ENCODE results near the gene MCC.

MCC gene

GRCh38 chr5:113064806-113065205 is 423.4 kb downstream of the MCC start:
- Histone ChIP-seq H3K79me2 (ENCODE audit: insufficient read depth, low read length) (no peaks in the 10 kb centered on the region), H3K9me3 (ENCODE audit: insufficient read depth, low read length) (no peaks in the 10 kb centered on the region), H3K4me2 (ENCODE audit: low read depth, low read length, poor library complexity, severe bottlenecking) (no peak overlapping the region), H3K27ac (ENCODE audit: low read depth, low read length) (no peak overlapping the region), H3K4me3 (ENCODE audit: insufficient read depth, low read length, poor library complexity, severe bottlenecking) (no peak overlapping the region), H3K36me3 (ENCODE audit: low read length) (no peaks in the 10 kb centered on the region), H4K20me1 (ENCODE audit: low read depth, low read length) (no peaks in the 10 kb centered on the region), H3K9me2 (replicated peaks; ENCODE audit: insufficient read depth, low read length) (no peaks in the 10 kb centered on the region), H3F3A (ENCODE audit: insufficient read depth) (no peaks in the 10 kb centered on the region), H3K27me3 (ENCODE audit: low read length) (no peaks in the 10 kb centered on the region), H3K9ac (ENCODE audit: low read length) (no peak overlapping the region), H2AFZ (ENCODE audit: low read depth, low read length, severe bottlenecking) (no peak overlapping the region)
- TF ChIP-seq CTCF (IDR thresholded peaks at IDR 0.05; ENCODE audit: insufficient read depth, low read length, poor library complexity, severe bottlenecking), result no peak
- no peak for TF ChIP-seq EZH2phosphoT487 (conservative IDR thresholded peaks at IDR 0.05; ENCODE audit: low read length)

- Histone ChIP-seq H3K36me3 (ENCODE audit: low read length) (no peaks in the 10 kb centered on the region), H3K27me3 (ENCODE audit: low read length) (no peaks in the 10 kb centered on the region), H3K4me3 (ENCODE audit: insufficient read depth, low read length, poor library complexity, severe bottlenecking) (no peak overlapping the region), H3K9ac (ENCODE audit: low read length) (no peak overlapping the region), H3K79me2 (ENCODE audit: insufficient read depth, low read length) (no peaks in the 10 kb centered on the region), H4K20me1 (ENCODE audit: low read depth, low read length) (no peaks in the 10 kb centered on the region), H3K9me2 (replicated peaks; ENCODE audit: insufficient read depth, low read length) (no peaks in the 10 kb centered on the region), H3K4me2 (ENCODE audit: low read depth, low read length, poor library complexity, severe bottlenecking) (no peak overlapping the region), H3F3A (ENCODE audit: insufficient read depth) (no peaks in the 10 kb centered on the region), H2AFZ (ENCODE audit: low read depth, low read length, severe bottlenecking) (no peak overlapping the region), H3K9me3 (ENCODE audit: insufficient read depth, low read length) (no peaks in the 10 kb centered on the region), H3K27ac (ENCODE audit: low read depth, low read length) (no peak overlapping the region)
- TF ChIP-seq CTCF (IDR thresholded peaks at IDR 0.05; ENCODE audit: insufficient read depth, low read length, poor library complexity, severe bottlenecking) (no peak), EZH2phosphoT487 (conservative IDR thresholded peaks at IDR 0.05; ENCODE audit: low read length) (no peak)
Observed at GRCh38 chr5:113063927-113064326, 424.3 kb downstream of the MCC start.

- H3K4me2 ChIP-seq (ENCODE audit: low read depth, low read length, poor library complexity, severe bottlenecking), result no peak overlapping the region
- no peaks in the 10 kb centered on the region for H3K9me2 ChIP-seq (replicated peaks; ENCODE audit: insufficient read depth, low read length)
- H3K9me3 ChIP-seq (ENCODE audit: insufficient read depth, low read length), result no peaks in the 10 kb centered on the region
- no peaks in the 10 kb centered on the region for H3K27me3 ChIP-seq (ENCODE audit: low read length)
- H3K79me2 ChIP-seq (ENCODE audit: insufficient read depth, low read length), result no peaks in the 10 kb centered on the region
- no peaks in the 10 kb centered on the region for H3F3A ChIP-seq (ENCODE audit: insufficient read depth)
- no peaks in the 10 kb centered on the region for H4K20me1 ChIP-seq (ENCODE audit: low read depth, low read length)
- H3K36me3 ChIP-seq (ENCODE audit: low read length), result no peaks in the 10 kb centered on the region
- H2AFZ ChIP-seq (ENCODE audit: low read depth, low read length, severe bottlenecking), result no peak overlapping the region
- no peak for TF ChIP-seq CTCF (IDR thresholded peaks at IDR 0.05; ENCODE audit: insufficient read depth, low read length, poor library complexity, severe bottlenecking)
- no peak for TF ChIP-seq EZH2phosphoT487 (conservative IDR thresholded peaks at IDR 0.05; ENCODE audit: low read length)
- no peak overlapping the region for H3K4me3 ChIP-seq (ENCODE audit: insufficient read depth, low read length, poor library complexity, severe bottlenecking)
- H3K27ac ChIP-seq (ENCODE audit: low read depth, low read length), result no peak overlapping the region
- no peak overlapping the region for H3K9ac ChIP-seq (ENCODE audit: low read length)
Observed at GRCh38 chr5:113062869-113063508, 425.3 kb downstream of the MCC start.
